Transverse colon (tissue), 4 donors: ENCODE results near the gene TMEM266. TPM values are rescaled to one million over a fixed set of nuclear protein-coding genes. Genes with fewer than 3 reads are reported as not detected.

Experiments used
- DNase-seq: peaks from one replicate; pipeline ENCODE4 v3.0.0-alpha.2; 2019
- H3K27ac ChIP-seq, 4 donors: fragments of 200-600 bp; sonication (generic); 2 replicates each; pipeline ENCODE4 v1.5.1; 2016 to 2018; ENCODE audit warnings: inconsistent platforms in 4 of 4
- H3K27me3 ChIP-seq: fragments of 200-600 bp; sonication (generic); 2 replicates; pipeline ENCODE4 v1.5.1; 2017; ENCODE audit warnings: inconsistent platforms
- H3K36me3 ChIP-seq, 4 donors: fragments of 200-600 bp; sonication (generic); 2 replicates each; pipeline ENCODE4 v1.5.1; 2017 to 2019; ENCODE audit warnings: inconsistent platforms in 4 of 4
- H3K4me1 ChIP-seq, 4 donors: fragments of 200-600 bp; sonication (generic); 2 replicates each; pipeline ENCODE4 v1.5.1; 2017 to 2020; ENCODE audit warnings: inconsistent platforms in 4 of 4
- H3K4me3 ChIP-seq, 4 donors: fragments of 200-600 bp; sonication (generic); 1 replicate in 1 of 4; 2 replicates in 3 of 4; pipeline versions ENCODE4 v1.5.1 to v1.6.1; 2017 to 2019; ENCODE audit warnings: inconsistent platforms in 4 of 4
- H3K9me3 ChIP-seq, 2 donors: fragments of 200-600 bp; sonication (generic); 2 replicates each; pipeline ENCODE4 v1.5.1; 2017 to 2019; ENCODE audit warnings: inconsistent platforms in 2 of 2
- EP300 ChIP-seq: sonication (generic); formaldehyde crosslinking; IDR thresholded peaks from one replicate; pipeline ENCODE4 v1.6.1; 2017; ENCODE audit warnings: antibody characterized with exemption, low read depth
- POLR2A ChIP-seq: fragments of 450-650 bp; IDR thresholded peaks from one replicate; pipeline ENCODE4 v1.6.1; 2016; ENCODE audit warnings: antibody characterized with exemption, mild to moderate bottlenecking, moderate library complexity
- POLR2AphosphoS5 ChIP-seq, 3 donors: sonication (generic); formaldehyde crosslinking; IDR thresholded peaks; one replicate each; pipeline ENCODE4 v1.6.1; 2016; ENCODE audit warnings: antibody characterized with exemption in 3 of 3
- WGBS, 2 donors: methylation state at CpG; one replicate each; pipeline ENCODE4 v1.1.5; 2018; ENCODE audit warnings: low coverage in 1 of 2; 5-methylcytosine and 5-hydroxymethylcytosine counted together
- in situ Hi-C, 4 donors: fragments of 200-750 bp; cut with MboI; loops; one replicate each; pipeline versions ENCODE4 v1.15.0 to v1.15.1; 2017; ENCODE audit warnings: low sequenced_read_pairs in 3 of 4, low pct_ligation_motif_present in 1 of 4, low pct_unique_long_range_greater_than_20kb in 1 of 4
- intact Hi-C: fragments of 100-400 bp; cut with DNase I; formaldehyde crosslinking; loops from one replicate; pipeline ENCODE4 v1.15.1; 2023; ENCODE audit warnings: low total_unique reads
- total RNA-seq, 4 donors: library from RNA; depleted of rRNA; stranded (reverse); fragments of >200 nt; gene quantifications; one replicate each; pipeline ENCODE4 v1.1.0, GENCODE V29; 2016
- TF ChIP-seq, protein P1 (sequence below), 5 experiments: fragments of 200-600 bp in 3 of 5; fragments of 450-650 bp in 2 of 5; sonication (generic) in 3 of 5; IDR thresholded peaks; 1 replicate in 2 of 5; 2 replicates in 3 of 5; pipeline ENCODE4 v1.5.1; 2016 to 2017; ENCODE audit warnings: antibody characterized with exemption in 5 of 5, inconsistent platforms in 3 of 5, mild to moderate bottlenecking in 2 of 5, moderate library complexity in 1 of 5

TMEM266 gene
- total RNA-seq, 4 donors from 2014 or later: 0.41 TPM; not detected in 3

DNA sequence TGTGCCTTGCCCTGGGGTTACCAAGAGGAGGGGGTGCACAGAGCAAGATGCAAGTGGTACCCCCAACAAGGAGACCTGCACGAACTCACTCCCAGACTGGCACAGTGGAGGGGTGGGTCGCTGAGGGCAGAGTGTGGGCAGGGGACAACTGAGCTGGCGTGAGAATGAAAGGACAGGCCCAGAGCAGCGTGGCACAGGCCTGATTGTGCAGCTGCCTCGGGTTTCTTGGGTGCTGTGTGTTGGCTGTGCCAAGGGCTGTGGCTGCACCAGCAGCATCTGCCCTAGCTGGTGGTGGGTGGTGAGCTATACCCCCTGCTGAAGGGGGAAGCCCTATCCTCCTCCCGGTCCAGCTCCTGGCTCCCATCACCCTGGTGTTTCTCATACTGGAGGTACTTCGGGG lies 92.4 kb downstream of the TMEM266 start:
- Histone ChIP-seq H3K9me3 (no peaks in the 10 kb centered on the region), H3K4me1 (peaks cover 0 to 14% (median 13%) of the 10 kb centered on the region in 4 donors), H3K4me3 (no peak overlapping the region), H3K27ac (no peak overlapping the region), H3K27me3 (peaks cover 4% of the 10 kb centered on the region), H3K36me3 (no peaks in the 10 kb centered on the region)
- no peak for TF ChIP-seq POLR2A
- no peak for TF ChIP-seq POLR2AphosphoS5 (IDR thresholded peaks at IDR 0.05)
- TF ChIP-seq, protein P1, sequence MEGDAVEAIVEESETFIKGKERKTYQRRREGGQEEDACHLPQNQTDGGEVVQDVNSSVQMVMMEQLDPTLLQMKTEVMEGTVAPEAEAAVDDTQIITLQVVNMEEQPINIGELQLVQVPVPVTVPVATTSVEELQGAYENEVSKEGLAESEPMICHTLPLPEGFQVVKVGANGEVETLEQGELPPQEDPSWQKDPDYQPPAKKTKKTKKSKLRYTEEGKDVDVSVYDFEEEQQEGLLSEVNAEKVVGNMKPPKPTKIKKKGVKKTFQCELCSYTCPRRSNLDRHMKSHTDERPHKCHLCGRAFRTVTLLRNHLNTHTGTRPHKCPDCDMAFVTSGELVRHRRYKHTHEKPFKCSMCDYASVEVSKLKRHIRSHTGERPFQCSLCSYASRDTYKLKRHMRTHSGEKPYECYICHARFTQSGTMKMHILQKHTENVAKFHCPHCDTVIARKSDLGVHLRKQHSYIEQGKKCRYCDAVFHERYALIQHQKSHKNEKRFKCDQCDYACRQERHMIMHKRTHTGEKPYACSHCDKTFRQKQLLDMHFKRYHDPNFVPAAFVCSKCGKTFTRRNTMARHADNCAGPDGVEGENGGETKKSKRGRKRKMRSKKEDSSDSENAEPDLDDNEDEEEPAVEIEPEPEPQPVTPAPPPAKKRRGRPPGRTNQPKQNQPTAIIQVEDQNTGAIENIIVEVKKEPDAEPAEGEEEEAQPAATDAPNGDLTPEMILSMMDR (IDR thresholded peaks at IDR 0.05): no peak
- no peak for TF ChIP-seq EP300
- in situ Hi-C loops (no loop called here), intact Hi-C loops (no loop called here)
- 86% methylated on average over 7 of the region's 7 CpGs; no CpG with 5 or more reads in 1 of the 2 donors for WGBS, 2 donors
- no peak for DNase-seq

DNA sequence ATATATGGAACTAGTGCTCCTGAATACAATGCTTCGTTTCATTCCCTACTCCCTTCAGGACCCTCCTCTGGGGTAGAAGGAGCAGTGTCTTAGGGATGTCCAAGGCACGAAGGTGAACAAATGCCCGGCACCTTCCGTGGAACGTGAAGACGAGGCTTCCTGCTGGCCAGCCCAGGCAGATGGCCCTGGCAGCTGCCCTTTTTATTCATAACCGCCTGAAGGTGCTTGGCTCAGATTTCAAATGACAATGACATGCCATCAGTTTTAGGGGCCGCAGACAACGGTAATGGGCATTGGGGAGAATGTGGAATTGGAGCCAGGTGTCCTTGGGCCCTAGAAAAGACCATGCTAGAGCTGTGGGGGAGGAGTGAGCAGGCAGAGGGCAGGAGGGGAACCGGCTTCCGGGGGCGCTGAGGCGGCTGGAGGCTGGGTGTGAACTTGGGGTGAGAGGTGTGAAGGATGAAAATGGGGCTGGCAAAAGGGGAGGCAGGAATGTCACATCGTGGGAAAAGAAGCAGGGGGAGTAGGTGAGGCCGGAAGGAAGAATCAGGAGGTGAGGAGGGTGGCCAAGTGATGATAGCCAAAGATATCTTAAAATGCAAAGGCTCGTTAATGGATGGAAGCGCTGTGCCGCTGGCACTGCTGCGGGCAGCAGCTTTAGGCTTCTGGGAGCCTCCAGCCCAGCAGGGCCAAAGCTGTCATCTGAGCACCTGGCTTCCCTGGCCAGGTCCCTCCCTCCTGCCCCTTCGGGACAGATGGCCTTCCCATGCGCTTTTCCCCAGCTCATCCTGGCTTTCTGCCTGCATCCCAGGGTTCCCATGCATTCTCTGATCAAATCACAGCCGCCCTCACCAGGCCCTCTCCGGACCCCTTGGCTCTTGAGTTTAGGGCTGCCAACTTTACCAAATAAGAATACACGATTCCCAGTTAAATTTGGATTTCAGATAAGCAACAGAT lies 93.7 kb downstream of the TMEM266 start:
- H3K27me3 ChIP-seq: no peaks in the 10 kb centered on the region
- DNase-seq: no peak
- WGBS, 2 donors: 84 to 90% methylated on average over 15 to 24 of the region's 24 CpGs
- peaks cover 0 to 14% (median 13%) of the 10 kb centered on the region in 4 donors for H3K4me1 ChIP-seq
- intact Hi-C loops (no loop called here), in situ Hi-C loops (no loop called here)
- no peaks in the 10 kb centered on the region for H3K36me3 ChIP-seq
- H3K4me3 ChIP-seq: no peak overlapping the region
- H3K27ac ChIP-seq: no peak overlapping the region
- no peak for TF ChIP-seq POLR2A
- TF ChIP-seq POLR2AphosphoS5 (IDR thresholded peaks at IDR 0.05): no peak
- no peak for TF ChIP-seq EP300
- TF ChIP-seq, protein P1 (IDR thresholded peaks at IDR 0.05): no peak
- H3K9me3 ChIP-seq: no peaks in the 10 kb centered on the region

DNA sequence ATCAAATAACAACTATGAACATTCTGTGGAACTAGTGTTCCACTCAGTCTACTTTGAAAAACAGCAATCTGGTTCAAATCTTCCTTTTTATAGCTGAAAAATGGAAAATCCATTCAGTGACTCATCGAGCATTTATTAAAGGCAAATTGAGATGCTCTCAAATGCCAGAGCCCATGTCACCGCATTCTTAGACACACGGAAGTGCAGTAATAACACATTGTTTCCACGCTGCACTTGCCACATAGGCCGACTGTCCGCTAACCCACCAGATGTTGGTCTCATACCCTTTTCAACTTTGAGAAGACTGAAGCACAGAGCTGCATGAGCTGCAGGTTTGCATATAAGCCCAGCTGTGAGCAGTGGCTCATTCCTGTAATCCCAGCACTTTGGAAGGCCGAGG lies 95.9 kb downstream of the TMEM266 start:
- H3K36me3 ChIP-seq: no peaks in the 10 kb centered on the region
- H3K9me3 ChIP-seq: no peaks in the 10 kb centered on the region
- WGBS, 2 donors: 68 to 86% methylated on average over 4 to 7 of the region's 7 CpGs
- H3K27ac ChIP-seq: no peak overlapping the region
- H3K4me3 ChIP-seq: no peak overlapping the region
- DNase-seq: no peak
- TF ChIP-seq, protein P1 (IDR thresholded peaks at IDR 0.05): no peak
- TF ChIP-seq POLR2AphosphoS5 (IDR thresholded peaks at IDR 0.05) (no peak), EP300 (no peak), POLR2A (no peak)
- no peaks in the 10 kb centered on the region for H3K27me3 ChIP-seq
- in situ Hi-C loops (no loop called here), intact Hi-C loops (no loop called here)
- H3K4me1 ChIP-seq: peaks cover 0 to 6% (median 3%) of the 10 kb centered on the region in 4 donors

- 58 to 66% methylated on average over 8 to 10 of the region's 10 CpGs for whole genome bisulfite sequencing, 2 donors
- DNase-seq: no peak
- H3K27ac ChIP-seq: no peak overlapping the region
- intact Hi-C loops: no loop called here
- TF ChIP-seq POLR2AphosphoS5 (IDR thresholded peaks at IDR 0.05) (no peak), EP300 (no peak)
- no peaks in the 10 kb centered on the region for H3K27me3 ChIP-seq
- in situ Hi-C loops: no loop called here
- peaks cover 0 to 6% (median 0%) of the 10 kb centered on the region in 4 donors for H3K4me1 ChIP-seq
- no peaks in the 10 kb centered on the region for H3K36me3 ChIP-seq
- no peak overlapping the region for H3K4me3 ChIP-seq
- H3K9me3 ChIP-seq: no peaks in the 10 kb centered on the region
These were observed 98.4 kb downstream of the TMEM266 start for GRCh38 chr15:76158226-76158625.
